Activated CD8-positive, alpha-beta memory T cell treated with anti-CD3 and anti-CD28 coated beads, Interleukin-2, amount 50 U/mL, for 4 hours (primary cell): Measurements from ENCODE around the gene PIANP.

Experiments used
- DNase-seq: peaks from one replicate; pipeline ENCODE4 v3.0.0-alpha.2; 2020

PIANP gene

GRCh38 chr12:6664902-6665301 is 35.7 kb downstream of the PIANP start:
- DNase-seq: no peak

- DNase-seq: peak; percentile 94
These were observed 37.5 kb downstream of the PIANP start, which contains the start of gene ING4 for GRCh38 chr12:6662906-6663742. Gene ING4, minus strand, starts transcription at chr12:6663119. Its CDS starts 18 bp downstream, at chr12:6663101.

- DNase-seq: no peak
These were observed 38.1 kb downstream of the PIANP start for GRCh38 chr12:6662602-6662905.

GRCh38 chr12:6653987-6654386 is 46.6 kb downstream of the PIANP start:
- no peak for DNase-seq

- no peak for DNase-seq
These were observed 47.3 kb downstream of the PIANP start for GRCh38 chr12:6653342-6653741.

GRCh38 chr12:6652391-6652790 is 48.2 kb downstream of the PIANP start:
- DNase-seq: no peak

- DNase-seq: no peak
These were observed 49.8 kb downstream of the PIANP start for GRCh38 chr12:6650832-6651231.

GRCh38 chr12:6647083-6647604 is 53.5 kb downstream of the PIANP start, which contains the start of gene ACRBP:
Gene ACRBP, minus strand, starts transcription at chr12:6647432. Its CDS starts 66 bp downstream, at chr12:6647366.
- no peak for DNase-seq

- DNase-seq: no peak
These were observed 54.1 kb downstream of the PIANP start for GRCh38 chr12:6646276-6647082.

GRCh38 chr12:6644903-6645302 is 55.7 kb downstream of the PIANP start:
- DNase-seq: no peak

GRCh38 chr12:6644257-6644596 is 56.4 kb downstream of the PIANP start:
- DNase-seq: no peak
